ENCODE measurements around the gene DSCAML1.

DSCAML1 gene

GRCh38 chr11:117831661-117832415, 34.8 kb upstream of the DSCAML1 start:
- no peak for DNase-seq

- DNase-seq: no peak
Measured at GRCh38 chr11:117830674-117831351, 33.8 kb upstream of the DSCAML1 start.

DNA sequence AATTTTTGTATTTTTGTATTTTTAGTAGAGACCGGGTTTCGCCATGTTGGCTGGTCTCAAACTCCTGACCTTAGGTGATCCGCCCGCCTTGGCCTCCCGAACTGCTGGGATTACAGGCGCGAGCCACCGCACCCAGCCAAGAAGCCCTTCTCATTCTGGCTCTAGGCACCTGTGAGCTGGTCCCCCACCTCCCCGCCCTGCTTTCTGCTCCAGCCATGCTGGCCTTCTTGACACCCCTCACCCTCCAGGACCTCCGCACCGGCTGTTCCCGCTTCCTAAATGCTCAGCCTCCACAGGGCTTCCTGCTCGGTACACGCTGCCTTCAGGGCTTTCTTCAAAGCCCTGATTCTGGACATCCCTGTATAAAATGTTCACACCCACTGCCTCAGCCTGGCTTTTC, 33.1 kb upstream of the DSCAML1 start:
- DNase-seq: no peak

- no peak for DNase-seq
Measured at GRCh38 chr11:117829369-117829725, 32.3 kb upstream of the DSCAML1 start.

GRCh38 chr11:117828611-117829368, 31.8 kb upstream of the DSCAML1 start:
- DNase-seq: peak; percentile 91

- no peak for DNase-seq
Measured at GRCh38 chr11:117827521-117828511, 30.8 kb upstream of the DSCAML1 start.

GRCh38 chr11:117826832-117827231, 29.8 kb upstream of the DSCAML1 start:
- no peak for DNase-seq

DNA sequence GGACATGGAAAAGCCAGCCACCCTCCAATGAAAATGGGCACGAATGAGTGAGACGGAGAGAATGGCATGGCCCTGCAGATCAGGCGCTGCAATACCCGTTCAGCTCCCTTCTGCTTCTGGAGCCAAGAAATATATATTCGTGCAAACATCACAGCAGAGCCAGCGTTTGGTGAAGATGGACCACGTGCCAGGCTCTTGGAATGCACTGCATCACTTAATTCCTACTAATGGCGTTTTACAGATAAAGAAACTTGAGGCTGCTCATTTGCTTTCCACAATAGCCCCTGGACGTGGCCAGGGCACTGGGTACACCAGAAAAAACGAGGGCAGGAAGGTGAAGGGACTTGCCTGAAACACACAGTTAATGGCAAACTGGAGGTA, 29.2 kb upstream of the DSCAML1 start:
- DNase-seq: no peak

DNA sequence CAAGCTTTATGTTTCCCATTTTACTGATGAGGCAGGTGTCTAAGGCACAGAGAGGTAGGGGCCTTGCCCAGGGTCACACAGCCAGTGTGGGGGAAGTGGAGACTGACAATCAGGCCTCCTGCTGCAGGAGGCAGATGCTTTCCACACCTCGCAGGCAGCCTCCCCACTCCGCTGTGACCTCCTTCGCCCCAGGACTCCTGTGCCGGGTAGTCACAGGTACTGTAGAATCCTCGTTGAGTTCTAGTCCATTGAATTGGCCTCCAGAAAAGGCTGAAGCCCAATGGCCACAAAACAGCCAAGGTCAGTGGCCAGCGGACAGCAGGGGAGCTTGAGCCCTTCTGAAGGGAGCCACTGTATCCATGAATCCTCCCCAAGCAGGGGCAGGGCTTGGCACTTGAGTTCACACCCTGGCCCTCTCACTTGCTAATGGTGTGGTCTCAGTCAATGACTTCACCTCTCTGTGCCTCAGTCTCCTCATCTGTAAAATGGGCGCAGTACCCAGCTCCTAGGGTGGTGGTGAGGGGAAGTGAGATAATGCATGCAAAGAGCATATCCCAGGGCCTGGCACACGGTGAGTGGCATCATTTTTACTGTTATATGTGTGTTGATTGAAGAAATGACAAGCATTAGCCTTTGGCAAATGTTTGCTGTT, 28.6 kb upstream of the DSCAML1 start:
- DNase-seq: no peak

- no peak for DNase-seq
Measured at GRCh38 chr11:117824571-117825537, 27.8 kb upstream of the DSCAML1 start, which contains the start of gene FXYD2. TSS of gene FXYD2 (minus strand) at chr11:117824744. CDS start at chr11:117824678, 66 bp downstream.

DNA sequence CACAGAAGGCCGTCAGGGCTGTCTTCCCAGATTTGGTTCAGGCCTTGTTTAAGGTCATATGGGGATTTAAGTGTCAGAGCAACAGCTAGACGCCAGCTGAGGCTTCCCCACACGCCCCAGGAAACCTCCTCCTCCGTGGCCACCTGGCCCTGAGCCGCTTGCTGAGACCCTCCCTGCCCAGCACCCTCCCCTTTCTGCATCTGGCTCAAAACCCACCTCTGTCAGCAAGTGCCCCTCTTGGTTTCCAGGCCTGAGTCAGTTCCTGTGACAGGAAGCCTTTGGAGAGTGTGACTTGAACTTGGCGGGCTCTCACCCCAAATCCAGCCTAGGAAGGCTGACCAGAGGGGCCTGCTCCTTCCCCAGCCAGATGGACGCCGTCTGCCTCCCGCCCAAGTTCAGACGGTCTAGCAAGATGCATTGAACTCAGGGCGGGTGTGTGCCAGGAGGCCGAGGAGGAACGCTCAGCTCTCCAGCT, 27.0 kb upstream of the DSCAML1 start:
- DNase-seq: no peak

- no peak for DNase-seq
Measured at GRCh38 chr11:117823294-117823945, 26.4 kb upstream of the DSCAML1 start.

DNA sequence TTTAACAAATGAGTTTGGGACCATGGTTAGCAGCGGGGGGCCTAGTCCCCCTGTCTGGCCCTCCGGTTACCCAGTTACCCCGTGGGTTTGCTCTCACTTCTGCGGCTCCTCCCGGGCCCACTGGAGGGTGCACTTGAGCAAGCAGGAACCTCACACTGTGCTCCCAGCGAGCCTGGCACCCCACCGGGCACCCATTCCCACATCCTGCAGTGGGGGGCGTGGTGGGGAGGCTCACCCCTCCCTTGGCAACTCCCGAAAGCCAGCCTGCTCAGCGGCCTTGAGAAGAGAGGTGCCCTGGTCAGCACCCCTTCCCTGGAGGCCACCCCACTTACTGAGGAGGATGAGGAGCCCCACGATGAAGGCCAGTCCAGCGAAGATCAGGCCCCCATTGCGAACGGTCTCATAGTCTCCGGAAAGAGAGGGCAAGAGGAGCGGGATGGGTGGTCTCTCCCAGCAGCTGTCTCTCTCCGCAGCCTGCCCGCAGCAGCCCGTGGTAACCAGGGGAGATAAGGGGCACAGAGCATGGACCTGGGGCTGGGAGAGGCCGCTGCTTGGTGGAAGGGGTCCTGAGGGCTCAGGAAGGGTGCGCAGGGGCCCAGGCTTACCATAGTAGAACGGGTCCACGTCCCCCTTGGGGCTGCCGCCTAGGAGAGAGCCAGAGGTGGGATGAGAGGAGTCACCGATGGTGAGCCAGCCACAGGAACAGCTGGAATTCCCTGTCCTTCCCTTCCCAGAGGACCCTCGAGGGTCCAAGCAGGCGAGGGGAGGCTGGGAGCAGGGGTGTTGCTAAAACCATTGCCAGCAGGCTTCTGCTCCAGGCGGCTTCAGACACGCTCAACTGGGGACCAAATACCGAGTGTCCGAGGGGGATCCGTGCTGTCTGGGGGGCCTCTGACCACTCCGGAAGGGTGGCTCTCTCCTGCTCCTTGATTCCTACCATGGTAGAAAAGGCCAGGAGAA, 25.3 kb upstream of the DSCAML1 start:
- no peak for DNase-seq

DNA sequence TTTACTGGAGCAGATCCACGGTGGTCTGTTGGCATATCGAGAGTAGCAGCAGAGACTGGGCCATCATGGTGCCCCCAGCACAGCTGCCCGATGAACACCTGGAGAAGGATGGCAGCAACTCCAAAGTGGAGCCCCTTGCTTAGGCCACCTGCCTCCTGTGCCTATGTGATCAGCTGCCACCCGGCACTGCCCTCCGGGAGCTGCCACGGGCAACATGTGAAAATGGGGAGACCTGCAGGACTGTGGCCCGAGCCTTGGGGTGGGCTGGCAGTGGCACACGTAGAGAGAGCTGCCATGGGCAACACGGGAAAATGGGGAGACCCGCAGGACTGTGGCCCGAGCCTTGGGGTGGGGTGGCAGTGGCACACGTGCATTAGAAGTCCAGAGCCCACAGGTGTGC, 24.4 kb upstream of the DSCAML1 start:
- no peak for DNase-seq

- DNase-seq: no peak
Measured at GRCh38 chr11:117820516-117820915, 23.5 kb upstream of the DSCAML1 start.

GRCh38 chr11:117820071-117820470, 23.1 kb upstream of the DSCAML1 start:
- no peak for DNase-seq

- no peak for DNase-seq
Measured at GRCh38 chr11:117819096-117820040, 22.4 kb upstream of the DSCAML1 start.

All from activated T-cell treated with anti-CD3 and anti-CD28 coated beads for 4 hours (primary cell).